ENCODE measurements around the gene VPS37B.

The VPS37B gene

DNA sequence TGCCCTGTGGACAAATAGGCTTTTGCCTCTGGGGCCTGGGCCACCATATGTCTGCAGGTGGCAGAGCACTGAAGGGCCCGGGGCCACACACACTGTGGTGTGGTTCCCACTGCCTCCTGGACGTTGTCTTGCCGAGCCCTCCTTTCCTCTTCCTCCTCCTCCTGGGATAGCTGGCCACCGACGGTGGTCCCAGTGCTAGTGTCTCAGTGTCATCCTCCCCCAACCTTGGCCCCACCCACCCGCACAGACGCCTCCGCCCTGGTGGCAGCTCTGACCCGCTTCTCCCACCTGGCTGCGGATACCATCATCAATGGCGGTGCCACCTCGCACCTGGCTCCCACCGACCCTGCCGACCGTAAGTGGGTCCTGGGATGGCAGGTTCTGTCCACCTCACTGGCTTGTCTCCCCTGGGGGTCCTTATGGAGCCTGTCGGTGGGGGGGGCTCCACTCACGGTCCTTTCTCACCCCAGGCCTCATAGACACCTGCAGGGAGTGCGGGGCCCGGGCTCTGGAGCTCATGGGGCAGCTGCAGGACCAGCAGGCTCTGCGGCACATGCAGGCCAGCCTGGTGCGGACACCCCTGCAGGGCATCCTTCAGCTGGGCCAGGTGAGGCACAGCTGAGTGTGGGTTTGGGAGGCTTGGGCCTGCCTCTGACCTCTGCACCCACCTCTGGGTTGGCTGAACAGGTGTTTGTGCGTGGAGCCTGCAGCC is 37.2 kb downstream of the VPS37B start:
- TF ChIP-seq, protein P1, sequence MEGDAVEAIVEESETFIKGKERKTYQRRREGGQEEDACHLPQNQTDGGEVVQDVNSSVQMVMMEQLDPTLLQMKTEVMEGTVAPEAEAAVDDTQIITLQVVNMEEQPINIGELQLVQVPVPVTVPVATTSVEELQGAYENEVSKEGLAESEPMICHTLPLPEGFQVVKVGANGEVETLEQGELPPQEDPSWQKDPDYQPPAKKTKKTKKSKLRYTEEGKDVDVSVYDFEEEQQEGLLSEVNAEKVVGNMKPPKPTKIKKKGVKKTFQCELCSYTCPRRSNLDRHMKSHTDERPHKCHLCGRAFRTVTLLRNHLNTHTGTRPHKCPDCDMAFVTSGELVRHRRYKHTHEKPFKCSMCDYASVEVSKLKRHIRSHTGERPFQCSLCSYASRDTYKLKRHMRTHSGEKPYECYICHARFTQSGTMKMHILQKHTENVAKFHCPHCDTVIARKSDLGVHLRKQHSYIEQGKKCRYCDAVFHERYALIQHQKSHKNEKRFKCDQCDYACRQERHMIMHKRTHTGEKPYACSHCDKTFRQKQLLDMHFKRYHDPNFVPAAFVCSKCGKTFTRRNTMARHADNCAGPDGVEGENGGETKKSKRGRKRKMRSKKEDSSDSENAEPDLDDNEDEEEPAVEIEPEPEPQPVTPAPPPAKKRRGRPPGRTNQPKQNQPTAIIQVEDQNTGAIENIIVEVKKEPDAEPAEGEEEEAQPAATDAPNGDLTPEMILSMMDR (IDR thresholded peaks at IDR 0.05; ENCODE audit: low read depth, low read length) = no peak
- no peak for DNase-seq (ENCODE audit: extremely low read depth, low read depth)

DNA sequence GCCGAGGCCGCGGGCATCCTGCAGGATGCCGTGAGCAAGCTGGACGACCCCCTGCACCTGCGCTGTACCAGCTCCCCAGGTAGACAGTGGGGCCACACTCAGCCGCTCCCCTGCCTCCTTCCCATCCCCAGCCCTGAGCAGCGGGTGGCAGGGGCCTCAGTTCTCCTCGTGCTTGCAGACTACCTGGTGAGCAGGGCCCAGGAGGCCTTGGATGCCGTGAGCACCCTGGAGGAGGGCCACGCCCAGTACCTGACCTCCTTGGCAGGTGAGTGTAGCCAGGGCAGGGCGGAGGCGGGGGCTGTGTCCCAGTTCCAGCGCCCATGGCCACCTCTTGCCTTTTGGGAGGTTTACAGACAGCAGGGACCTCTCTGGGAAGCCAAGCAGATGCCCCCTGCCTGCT is 37.8 kb downstream of the VPS37B start:
- DNase-seq (ENCODE audit: extremely low read depth, low read depth) = no peak

DNA sequence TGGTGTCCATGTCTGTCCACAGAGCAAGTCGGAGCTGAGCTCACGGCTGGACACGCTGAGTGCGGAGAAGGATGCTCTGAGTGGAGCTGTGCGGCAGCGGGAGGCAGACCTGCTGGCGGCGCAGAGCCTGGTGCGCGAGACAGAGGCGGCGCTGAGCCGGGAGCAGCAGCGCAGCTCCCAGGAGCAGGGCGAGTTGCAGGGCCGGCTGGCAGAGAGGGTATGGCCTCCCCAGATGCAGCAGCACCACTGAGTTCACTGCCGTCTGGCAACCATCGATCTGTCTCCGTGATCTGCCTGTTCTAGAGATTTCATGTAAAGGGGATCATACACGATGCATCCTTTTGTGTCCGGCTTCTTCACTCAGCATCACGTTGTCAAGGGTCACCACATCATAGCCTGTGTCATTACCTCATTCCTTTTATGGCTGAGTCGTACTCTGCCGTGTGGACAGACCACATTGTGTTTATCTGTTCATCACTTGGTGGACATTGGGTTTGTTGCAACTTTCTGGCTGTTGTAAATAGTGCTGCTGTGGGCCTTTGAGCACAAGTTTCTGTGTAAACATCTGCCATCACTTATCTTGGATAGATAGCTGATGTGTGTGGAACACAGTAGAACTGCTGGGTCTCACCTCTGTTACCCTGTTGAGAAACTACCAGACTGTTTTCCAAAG is 38.8 kb downstream of the VPS37B start:
- TF ChIP-seq, protein P1 (IDR thresholded peaks at IDR 0.05; ENCODE audit: low read depth, low read length) = no peak
- DNase-seq (ENCODE audit: extremely low read depth, low read depth) = no peak

More for the DNA sequence above, 37.8 kb downstream of the VPS37B start:
- TF ChIP-seq, protein P1 (IDR thresholded peaks at IDR 0.05; ENCODE audit: low read depth, low read length) = no peak

DNA sequence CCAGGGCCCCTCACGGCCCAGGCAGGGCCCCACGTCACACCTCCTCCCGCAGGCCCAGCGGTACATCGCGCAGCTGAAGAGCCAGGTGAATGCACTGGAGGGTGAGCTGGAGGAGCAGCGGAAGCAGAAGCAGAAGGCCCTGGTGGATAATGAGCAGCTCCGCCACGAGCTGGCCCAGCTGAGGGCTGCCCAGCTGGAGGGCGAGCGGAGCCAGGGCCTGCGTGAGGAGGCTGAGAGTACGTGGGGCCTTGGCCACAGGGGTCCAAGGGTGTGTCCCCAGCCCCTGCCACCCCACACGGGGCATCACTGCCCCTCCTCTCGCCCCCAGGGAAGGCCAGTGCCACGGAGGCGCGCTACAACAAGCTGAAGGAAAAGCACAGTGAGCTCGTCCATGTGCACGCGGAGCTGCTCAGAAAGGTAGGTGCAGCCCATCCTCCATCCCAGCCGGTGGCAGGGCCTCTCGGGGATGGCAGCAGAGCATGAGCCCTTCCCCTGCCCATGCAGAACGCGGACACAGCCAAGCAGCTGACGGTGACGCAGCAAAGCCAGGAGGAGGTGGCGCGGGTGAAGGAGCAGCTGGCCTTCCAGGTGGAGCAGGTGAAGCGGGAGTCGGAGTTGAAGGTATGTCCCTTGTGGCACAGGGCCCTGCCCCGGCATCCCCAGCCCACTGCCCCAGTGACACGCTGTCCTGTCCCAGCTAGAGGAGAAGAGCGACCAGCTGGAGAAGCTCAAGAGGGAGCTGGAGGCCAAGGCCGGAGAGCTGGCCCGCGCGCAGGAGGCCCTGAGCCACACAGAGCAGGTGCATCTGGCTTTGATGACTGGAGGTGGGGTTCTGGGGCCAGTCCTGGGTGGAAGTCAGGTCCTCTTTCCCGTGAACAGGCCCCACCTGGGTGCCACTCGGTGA is 39.7 kb downstream of the VPS37B start:
- DNase-seq (ENCODE audit: extremely low read depth, low read depth) = no peak
- TF ChIP-seq, protein P1 (IDR thresholded peaks at IDR 0.05; ENCODE audit: low read depth, low read length) = no peak

DNA sequence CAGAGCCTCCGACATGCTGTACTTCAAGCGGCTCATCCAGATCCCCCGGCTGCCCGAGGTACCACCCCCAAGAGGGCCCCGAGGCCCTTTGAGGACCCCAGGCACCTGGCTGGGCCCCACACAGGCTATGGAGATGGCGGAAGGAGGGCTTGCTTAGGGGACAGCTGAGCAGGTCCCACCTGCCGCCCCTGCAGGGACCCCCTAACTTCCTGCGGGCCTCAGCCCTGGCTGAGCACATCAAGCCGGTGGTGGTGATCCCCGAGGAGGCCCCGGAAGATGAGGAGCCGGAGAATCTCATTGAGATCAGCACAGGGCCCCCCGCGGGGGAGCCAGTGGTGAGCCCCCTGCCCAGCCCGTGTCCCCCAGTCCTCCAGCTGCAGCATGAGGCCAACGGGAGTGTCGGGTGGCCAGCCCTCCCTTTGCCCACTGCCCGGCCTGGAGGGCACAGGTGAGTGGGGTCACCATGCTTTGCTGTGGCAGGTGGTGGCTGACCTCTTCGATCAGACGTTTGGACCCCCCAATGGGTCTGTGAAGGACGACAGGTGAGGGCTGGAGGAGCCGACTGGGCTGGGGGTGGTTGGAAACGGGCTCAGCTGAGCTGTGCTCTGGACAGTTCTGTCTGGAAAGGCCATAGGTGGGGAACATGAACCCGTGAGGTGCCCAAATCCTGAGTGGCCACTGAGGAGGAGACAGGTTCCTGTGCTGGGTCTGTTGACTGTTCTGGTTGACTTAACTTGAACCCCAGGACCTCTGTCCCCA is 40.7 kb downstream of the VPS37B start:
- DNase-seq (ENCODE audit: extremely low read depth, low read depth) = no peak
- TF ChIP-seq, protein P1 (IDR thresholded peaks at IDR 0.05; ENCODE audit: low read depth, low read length) = no peak

DNA sequence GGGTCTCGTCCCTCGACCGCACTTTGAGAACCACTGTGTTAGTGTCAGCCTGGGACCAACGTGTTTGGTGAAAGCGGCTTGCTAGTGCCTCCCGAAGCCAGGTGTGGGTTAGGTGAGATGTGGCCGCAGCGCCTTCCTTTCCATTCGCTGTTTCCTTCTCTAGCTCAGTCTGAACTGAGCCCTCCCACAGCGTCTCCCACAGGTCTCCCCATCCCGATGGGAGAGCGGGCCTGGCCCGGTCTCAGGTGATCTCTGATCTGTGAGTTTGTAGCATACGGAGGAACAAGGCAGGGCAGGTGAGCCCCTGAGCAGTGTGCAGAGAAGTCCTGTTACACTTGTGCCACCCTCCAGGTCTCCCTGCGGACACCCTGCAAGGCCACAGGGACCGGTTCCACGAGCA is 41.4 kb downstream of the VPS37B start:
- TF ChIP-seq, protein P1 (IDR thresholded peaks at IDR 0.05; ENCODE audit: low read depth, low read length) = no peak
- DNase-seq (ENCODE audit: extremely low read depth, low read depth) = no peak

Measured in AG09319 (cell line).